DOHH2 (cell line): Measurements from ENCODE around the gene EPAS1.

Experiments
- H3F3A ChIP-seq: fragments of 200-600 bp; sonication (generic), shearing (Covaris generic); 2 replicates; pipeline ENCODE4 v1.6.0; 2016; ENCODE audit warnings: antibody characterized with exemption, mild to moderate bottlenecking; ENCODE audit not compliant: control insufficient read depth, insufficient read depth
- H3K27ac ChIP-seq: fragments of 200-600 bp; sonication (generic); 2 replicates; pipeline ENCODE4 v1.5.1; 2014; ENCODE audit warnings: low read depth, mild to moderate bottlenecking, low read length, moderate library complexity
- H3K27me3 ChIP-seq: fragments of 200-600 bp; sonication (generic); 2 replicates; pipeline ENCODE4 v1.6.1; 2014; ENCODE audit warnings: mild to moderate bottlenecking, low read length, mixed read lengths; ENCODE audit not compliant: control insufficient read depth
- H3K36me3 ChIP-seq: fragments of 200-600 bp; sonication (generic); 2 replicates; pipeline ENCODE4 v1.6.1; 2014; ENCODE audit warnings: mild to moderate bottlenecking, low read length, moderate library complexity, mixed read lengths; ENCODE audit not compliant: control insufficient read depth
- H3K4me1 ChIP-seq: fragments of 200-600 bp; sonication (generic); 2 replicates; pipeline ENCODE4 v1.6.1; 2014; ENCODE audit warnings: mild to moderate bottlenecking, low read length, mixed read lengths; ENCODE audit not compliant: control insufficient read depth
- H3K4me2 ChIP-seq: fragments of 200-600 bp; sonication (generic); 2 replicates; pipeline ENCODE4 v1.6.0; 2014; ENCODE audit warnings: mild to moderate bottlenecking, low read length, moderate library complexity
- H3K4me3 ChIP-seq: fragments of 200-600 bp; sonication (generic); 2 replicates; pipeline ENCODE4 v1.5.1; 2014; ENCODE audit warnings: mild to moderate bottlenecking, low read length, mixed read lengths
- H3K79me2 ChIP-seq: fragments of 200-600 bp; sonication (generic); 2 replicates; pipeline ENCODE4 v1.6.1; 2014; ENCODE audit warnings: mild to moderate bottlenecking, low read length, mixed read lengths; ENCODE audit not compliant: control insufficient read depth
- H3K9me2 ChIP-seq: fragments of 200-600 bp; sonication (generic); replicated peaks from 2 replicates; pipeline ENCODE4 v1.6.1; 2014; ENCODE audit warnings: mild to moderate bottlenecking, low read length, mixed read lengths; ENCODE audit not compliant: control insufficient read depth
- H3K9me3 ChIP-seq: fragments of 200-600 bp; sonication (generic); 2 replicates; pipeline ENCODE4 v1.6.1; 2014; ENCODE audit warnings: antibody characterized with exemption, low read length, mixed read lengths; ENCODE audit not compliant: control insufficient read depth, insufficient read depth
- H4K20me1 ChIP-seq: fragments of 200-600 bp; sonication (generic); 2 replicates; pipeline ENCODE4 v1.6.0; 2014; ENCODE audit warnings: low read depth, mild to moderate bottlenecking, antibody characterized with exemption, low read length, moderate library complexity; ENCODE audit not compliant: control insufficient read depth, insufficient read depth
- CTCF ChIP-seq: fragments of 200-600 bp; sonication (generic); IDR thresholded peaks from one replicate; pipeline ENCODE4 v1.5.1; 2014; ENCODE audit warnings: antibody characterized with exemption, mild to moderate bottlenecking, low read depth, low read length; ENCODE audit not compliant: poor library complexity, severe bottlenecking
- EZH2phosphoT487 ChIP-seq: fragments of 200-600 bp; sonication (generic); IDR thresholded peaks from 2 replicates; pipeline ENCODE4 v1.6.1; 2017; ENCODE audit warnings: borderline replicate concordance, mild to moderate bottlenecking, antibody characterized with exemption, low read length, moderate library complexity, mixed read lengths

EPAS1 gene

DNA sequence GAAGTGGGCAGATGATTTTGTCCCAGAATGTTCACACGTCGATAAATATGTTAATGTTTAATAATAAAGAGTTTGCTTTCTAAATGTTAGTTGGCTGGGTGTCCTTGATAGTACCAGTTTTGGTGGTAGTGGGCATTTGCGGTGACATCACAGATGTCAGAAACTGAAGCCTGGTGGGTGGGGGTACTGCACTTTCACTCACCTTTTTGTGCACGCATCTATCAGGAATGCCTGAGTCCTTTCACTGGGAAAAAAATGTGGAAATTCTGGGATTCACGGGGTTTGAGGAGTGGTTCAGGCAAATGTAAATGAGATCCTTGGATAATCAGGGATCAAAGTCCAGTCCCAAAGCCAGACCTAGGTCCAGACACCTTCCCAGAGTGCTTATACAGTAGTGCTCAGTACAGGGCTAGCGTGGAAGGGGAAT, 3.2 kb downstream of the EPAS1 start:
- no peaks in the 10 kb centered on the region for H3K36me3 ChIP-seq
- no peak for TF ChIP-seq EZH2phosphoT487
- TF ChIP-seq CTCF = no peak
- no peaks in the 10 kb centered on the region for H3K79me2 ChIP-seq
- H4K20me1 ChIP-seq = no peaks in the 10 kb centered on the region
- no peak overlapping the region for H3K27ac ChIP-seq
- no peaks in the 10 kb centered on the region for H3K9me2 ChIP-seq
- 0 out of 2 replicates have a peak, but pooled peaks cover 6% of the 10 kb centered on the region for H3K4me1 ChIP-seq
- H3F3A ChIP-seq = no peaks in the 10 kb centered on the region
- H3K4me3 ChIP-seq = no peak overlapping the region
- H3K9me3 ChIP-seq = no peaks in the 10 kb centered on the region
- peaks cover 62% of the 10 kb centered on the region for H3K27me3 ChIP-seq
- H3K4me2 ChIP-seq = no peak overlapping the region

DNA sequence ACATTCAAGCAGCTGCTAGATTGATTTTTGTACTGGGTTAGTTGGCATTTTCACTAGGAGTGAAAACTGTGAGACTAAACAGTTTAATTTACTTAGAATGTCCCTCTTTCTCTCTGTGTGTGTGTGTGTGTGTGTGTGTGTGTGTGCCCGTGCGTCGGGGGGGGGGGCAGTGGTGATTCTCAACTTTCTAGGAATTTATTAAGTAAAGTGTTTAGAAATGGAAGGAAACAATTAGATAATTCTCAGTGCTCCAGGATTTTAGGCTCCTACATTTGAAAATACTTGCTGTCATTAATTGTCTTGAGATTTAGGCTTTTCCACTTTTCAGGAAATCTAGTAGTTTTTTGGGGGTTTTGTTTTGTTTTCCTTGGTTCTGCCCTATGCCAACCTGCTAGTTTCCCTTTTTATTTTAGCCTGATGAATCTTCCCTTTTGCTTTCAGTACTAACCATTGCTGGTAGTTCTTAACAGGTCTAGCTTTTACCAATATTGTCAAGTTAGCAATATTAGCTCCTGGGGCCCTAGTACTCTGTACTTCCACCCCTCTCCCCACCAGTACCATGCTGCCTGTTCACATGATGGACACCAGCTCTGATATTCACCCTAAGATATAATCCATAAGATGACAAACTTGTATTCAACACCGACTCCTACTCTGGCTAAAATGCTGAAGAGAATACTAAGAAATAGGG, 4.9 kb downstream of the EPAS1 start:
- Histone ChIP-seq H3K9me3 (no peaks in the 10 kb centered on the region), H3K27me3 (peaks cover 54% of the 10 kb centered on the region), H3K79me2 (no peaks in the 10 kb centered on the region), H3K4me3 (no peak overlapping the region), H4K20me1 (no peaks in the 10 kb centered on the region), H3K4me1 (0 out of 2 replicates have a peak, but pooled peaks cover 6% of the 10 kb centered on the region), H3K4me2 (no peak overlapping the region), H3F3A (no peaks in the 10 kb centered on the region), H3K9me2 (no peaks in the 10 kb centered on the region), H3K36me3 (no peaks in the 10 kb centered on the region), H3K27ac (no peak overlapping the region)
- TF ChIP-seq CTCF (no peak), EZH2phosphoT487 (no peak)

- Histone ChIP-seq H3K4me1 (no peaks in the 10 kb centered on the region), H3K27ac (no peak overlapping the region), H4K20me1 (no peaks in the 10 kb centered on the region), H3K9me3 (no peaks in the 10 kb centered on the region), H3K79me2 (no peaks in the 10 kb centered on the region), H3K27me3 (peaks cover 46% of the 10 kb centered on the region), H3F3A (no peaks in the 10 kb centered on the region), H3K4me3 (no peak overlapping the region), H3K36me3 (no peaks in the 10 kb centered on the region), H3K4me2 (no peak overlapping the region), H3K9me2 (no peaks in the 10 kb centered on the region)
- TF ChIP-seq CTCF (no peak), EZH2phosphoT487 (no peak)
Measured at GRCh38 chr2:46303233-46303632, 6.0 kb downstream of the EPAS1 start.
